WTC11 (cell line): ENCODE data around the gene IQSEC1.

Experiments used
- TEAD1 ChIP-seq: sonication (generic); formaldehyde crosslinking; IDR thresholded peaks from 2 replicates; pipeline ENCODE4 v1.8.0; 2022; ENCODE audit warnings: mild to moderate bottlenecking, missing genetic modification reagents
- ZMAT4 ChIP-seq: fragments of 250-450 bp; sonication (Bioruptor Pico); IDR thresholded peaks from 2 replicates; pipeline ENCODE4 v1.9.0; 2021; ENCODE audit warnings: mild to moderate bottlenecking

- no peak for TF ChIP-seq TEAD1 (CRISPR knock-in tag)
- TF ChIP-seq ZMAT4 (CRISPR knock-in tag), result no peak
Measured at GRCh38 chr3:12908859-12909258, 164.4 kb downstream of the IQSEC1 start.
